ENCODE measurements around the gene NEUROG2.

Gene NEUROG2

DNA sequence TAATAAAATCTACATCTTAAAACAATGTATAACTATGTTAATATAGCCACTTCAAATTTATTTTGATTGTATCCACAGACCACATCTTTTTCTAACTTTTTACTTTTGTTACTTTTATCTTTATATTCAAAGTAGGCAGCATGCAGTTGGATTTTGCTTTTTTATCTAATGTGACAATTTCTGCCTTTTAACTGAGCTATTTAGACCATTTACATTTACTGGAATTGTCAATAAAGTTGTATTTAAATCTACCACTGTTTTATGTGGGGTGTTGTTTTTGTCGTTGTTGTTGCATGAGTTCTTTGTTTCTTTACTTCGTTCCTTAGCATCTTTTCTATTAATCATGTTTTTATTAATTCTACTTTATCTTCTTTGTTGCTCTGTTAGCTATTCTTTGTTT lies 42.0 kb downstream of the NEUROG2 start:
- no peak for DNase-seq

- no peak for DNase-seq
Observed at GRCh38 chr4:112472318-112472717, 43.7 kb downstream of the NEUROG2 start.
